GM12865 (cell line): ENCODE data around the gene PLD5.
"Not testable (repeated sequence)": the region's sequence is repeated elsewhere in the genome, so short reads cannot be mapped to it uniquely, and the experiment has no call there.

Experiments used
- DNase-seq: peaks from one replicate; pipeline ENCODE4 v3.0.0; 2010; ENCODE audit warnings: low read depth
- H3K4me3 ChIP-seq: 2 replicates; pipeline ENCODE4 v1.5.1; 2011; ENCODE audit warnings: mild to moderate bottlenecking, low read depth, low read length, control low read depth
- TF ChIP-seq, protein P1 (sequence below): IDR thresholded peaks from 2 replicates; pipeline ENCODE4 v1.5.1; 2011; ENCODE audit warnings: low read length, control low read depth, low read depth, inconsistent platforms; ENCODE audit not compliant: insufficient read depth; ENCODE audit errors: missing control alignments

PLD5 gene

DNA sequence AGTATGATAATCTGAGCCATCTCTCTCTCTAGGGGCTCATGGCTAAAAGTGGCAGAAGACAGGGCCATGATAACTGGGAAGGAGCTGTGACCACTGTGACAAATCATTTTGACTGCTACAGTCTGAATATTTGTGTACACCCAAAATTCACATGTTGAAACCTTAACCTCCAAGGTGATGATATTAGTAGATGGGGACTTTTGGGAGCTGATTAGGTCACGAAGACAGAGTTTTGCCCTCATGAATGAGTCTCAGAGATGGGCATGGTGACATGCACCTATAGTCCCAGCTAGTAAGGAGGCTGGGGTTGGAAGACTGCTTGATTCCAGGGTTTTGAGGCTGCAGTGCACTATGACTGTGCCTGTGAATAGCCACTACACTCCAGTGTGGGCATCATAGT lies 174.9 kb downstream of the PLD5 start:
- no peak overlapping the region for H3K4me3 ChIP-seq
- TF ChIP-seq, protein P1, sequence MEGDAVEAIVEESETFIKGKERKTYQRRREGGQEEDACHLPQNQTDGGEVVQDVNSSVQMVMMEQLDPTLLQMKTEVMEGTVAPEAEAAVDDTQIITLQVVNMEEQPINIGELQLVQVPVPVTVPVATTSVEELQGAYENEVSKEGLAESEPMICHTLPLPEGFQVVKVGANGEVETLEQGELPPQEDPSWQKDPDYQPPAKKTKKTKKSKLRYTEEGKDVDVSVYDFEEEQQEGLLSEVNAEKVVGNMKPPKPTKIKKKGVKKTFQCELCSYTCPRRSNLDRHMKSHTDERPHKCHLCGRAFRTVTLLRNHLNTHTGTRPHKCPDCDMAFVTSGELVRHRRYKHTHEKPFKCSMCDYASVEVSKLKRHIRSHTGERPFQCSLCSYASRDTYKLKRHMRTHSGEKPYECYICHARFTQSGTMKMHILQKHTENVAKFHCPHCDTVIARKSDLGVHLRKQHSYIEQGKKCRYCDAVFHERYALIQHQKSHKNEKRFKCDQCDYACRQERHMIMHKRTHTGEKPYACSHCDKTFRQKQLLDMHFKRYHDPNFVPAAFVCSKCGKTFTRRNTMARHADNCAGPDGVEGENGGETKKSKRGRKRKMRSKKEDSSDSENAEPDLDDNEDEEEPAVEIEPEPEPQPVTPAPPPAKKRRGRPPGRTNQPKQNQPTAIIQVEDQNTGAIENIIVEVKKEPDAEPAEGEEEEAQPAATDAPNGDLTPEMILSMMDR: no peak
- DNase-seq: peak; percentile 25

DNA sequence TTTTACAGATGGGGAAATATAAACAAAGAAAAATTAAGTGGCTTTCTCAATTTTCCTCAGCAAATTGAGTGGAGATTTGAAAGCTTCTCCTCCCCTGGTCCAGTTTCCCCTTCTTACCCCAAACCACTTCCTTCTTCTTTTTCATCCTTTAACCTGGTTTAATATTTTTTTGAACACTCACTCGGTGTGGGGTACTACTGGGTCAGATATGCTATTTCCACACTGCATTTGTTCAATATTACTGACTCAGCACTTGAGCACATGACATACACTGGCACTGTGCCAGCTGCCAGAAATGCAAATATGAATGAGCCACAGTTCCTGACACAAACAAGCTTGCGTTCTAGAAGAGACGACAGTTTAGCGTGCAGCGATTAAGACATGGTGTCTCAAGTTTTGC lies 193.6 kb downstream of the PLD5 start:
- not testable (repeated sequence) for H3K4me3 ChIP-seq
- DNase-seq: peak; percentile 40

DNA sequence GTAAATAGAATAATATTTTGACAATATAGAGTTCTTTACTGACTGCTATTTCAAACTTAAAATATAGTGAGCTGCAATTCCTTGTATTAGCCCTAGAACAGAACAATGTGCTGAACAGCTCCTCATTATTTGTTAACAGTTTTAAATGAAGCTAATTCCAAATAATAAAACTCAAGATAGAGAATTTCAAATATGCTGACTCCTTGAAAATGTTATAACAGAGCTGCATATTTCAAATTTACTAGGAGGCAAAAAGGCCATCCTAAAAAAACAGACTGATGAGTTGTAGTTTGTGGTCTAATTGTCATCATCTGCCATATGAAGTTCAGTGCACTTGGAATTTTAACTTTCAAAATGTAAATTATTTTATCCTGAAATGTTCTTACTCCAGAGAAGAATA lies 197.1 kb downstream of the PLD5 start:
- H3K4me3 ChIP-seq, DNase-seq: not testable (repeated sequence)

DNA sequence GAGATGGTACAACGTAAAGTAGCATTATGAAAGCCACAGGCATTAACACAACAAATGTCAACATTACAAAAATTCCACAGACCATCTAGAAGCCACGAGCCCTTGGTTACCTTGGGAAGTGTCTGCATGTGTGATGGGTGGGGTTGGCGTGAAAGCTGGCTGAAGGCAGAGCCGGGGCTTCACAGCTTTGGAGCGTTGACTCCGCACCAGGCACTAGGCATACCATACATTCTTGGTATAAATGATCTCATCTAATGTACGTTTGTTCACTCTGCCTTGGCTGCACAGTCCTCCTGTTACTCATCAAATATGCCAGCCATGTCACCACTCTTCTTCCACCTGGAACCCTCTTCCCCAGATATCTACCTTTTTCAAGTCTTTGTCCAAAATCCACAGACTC lies 202.5 kb downstream of the PLD5 start:
- not testable (repeated sequence) for DNase-seq, H3K4me3 ChIP-seq

DNA sequence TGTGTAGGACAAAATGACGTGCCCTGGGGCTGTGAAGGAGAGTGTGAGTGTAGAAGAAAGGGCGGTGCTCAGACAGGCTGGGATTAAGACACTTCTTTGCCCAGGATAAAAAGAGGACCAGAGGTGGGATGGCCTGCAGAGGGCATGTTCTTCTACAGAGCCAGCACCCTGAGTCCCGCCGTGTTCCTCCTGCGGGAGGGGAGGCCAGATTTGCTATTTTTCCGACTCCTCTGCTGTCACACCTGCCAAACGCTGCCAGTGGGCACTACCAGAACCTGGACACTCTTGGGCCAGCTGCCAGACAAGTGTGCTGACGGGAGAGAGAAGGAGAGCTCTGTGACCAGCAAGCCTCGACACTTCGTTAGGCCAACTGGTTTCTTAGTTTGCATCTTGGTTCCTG lies 206.4 kb downstream of the PLD5 start:
- TF ChIP-seq, protein P1: no peak
- H3K4me3 ChIP-seq: no peak overlapping the region
- no peak for DNase-seq

DNA sequence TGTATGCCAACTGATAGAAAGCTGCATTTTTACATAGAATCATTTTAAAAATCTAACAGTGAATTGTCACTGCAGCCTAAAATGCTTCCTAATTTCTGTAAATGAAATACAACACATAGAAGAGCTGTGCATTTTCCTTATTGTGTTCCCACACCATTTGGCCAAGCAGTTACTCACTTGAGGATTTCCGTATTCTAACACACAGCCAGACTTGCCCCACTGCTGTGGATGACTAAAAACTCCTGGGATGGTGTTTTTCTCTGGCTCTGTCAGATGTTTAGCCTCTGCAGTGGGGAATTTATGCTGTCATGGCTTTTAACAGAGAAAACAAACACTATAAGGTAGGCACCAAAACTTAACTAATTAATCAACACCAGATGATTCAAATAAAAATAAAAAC lies 209.6 kb downstream of the PLD5 start:
- not testable (repeated sequence) for DNase-seq, H3K4me3 ChIP-seq

DNA sequence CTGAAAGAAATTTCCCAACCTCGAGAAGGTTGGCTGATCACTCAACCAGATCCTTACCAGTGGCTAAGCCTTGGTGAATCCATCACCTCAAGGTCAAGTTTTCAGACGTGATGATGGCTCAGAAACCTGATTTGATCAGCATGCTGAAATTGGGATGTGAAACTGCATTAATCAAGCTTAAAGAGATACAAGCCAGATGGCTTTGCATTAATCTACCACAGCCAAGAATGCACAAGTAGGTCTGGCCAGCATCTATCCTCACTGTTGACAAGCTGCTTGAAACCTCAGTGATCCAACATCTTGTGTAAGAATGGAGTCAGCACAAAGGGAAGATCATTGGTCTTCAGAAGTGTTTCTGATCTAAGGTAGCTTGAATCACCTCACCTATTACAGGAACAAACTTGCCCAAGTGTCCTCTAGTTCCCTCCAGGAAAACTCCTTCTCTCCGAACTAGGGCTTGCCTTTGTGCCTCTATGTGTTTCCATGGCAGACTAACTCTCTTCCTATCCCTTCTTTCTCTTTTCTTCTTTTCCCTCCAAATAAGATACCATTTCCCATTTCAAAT lies 210.3 kb downstream of the PLD5 start:
- peak; percentile 21 for DNase-seq
- H3K4me3 ChIP-seq: not testable (repeated sequence)

DNA sequence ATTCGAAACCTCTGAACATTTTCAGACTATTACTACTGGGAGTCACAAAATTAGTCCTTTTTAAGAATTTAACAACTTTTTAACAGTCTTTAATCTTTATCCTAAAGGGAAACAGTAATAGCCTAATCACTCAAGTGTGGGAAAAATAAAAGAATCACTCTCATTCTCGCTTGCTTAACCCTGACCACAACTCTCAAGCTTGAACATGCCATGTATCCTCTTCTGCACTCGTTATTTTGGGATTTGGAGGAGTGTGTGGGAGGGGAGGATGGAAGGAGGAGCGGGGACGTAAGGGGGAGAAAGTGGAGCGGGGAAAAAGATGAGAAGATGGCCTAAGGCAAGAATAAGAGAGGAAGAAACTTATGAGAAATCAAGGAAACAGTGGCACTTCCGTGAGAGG lies 215.8 kb downstream of the PLD5 start:
- H3K4me3 ChIP-seq, DNase-seq: not testable (repeated sequence)

DNA sequence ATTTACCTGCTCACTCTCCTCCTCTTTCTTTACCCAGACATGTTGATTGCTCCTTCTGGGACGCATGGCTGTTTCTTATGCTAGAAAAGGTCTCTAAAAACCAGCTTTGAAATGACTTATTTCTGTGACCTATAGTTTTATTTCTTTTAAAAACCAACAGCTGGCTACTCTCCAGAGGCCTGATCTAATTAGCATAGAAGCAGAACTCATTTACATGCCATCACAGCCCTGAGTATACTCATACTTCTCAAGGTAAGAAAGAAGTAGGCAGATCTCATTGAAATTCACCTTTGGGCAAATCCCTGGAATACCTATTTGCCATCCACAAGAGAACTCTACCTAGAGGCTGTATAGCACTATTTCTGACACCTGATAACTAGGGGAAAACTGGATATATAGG lies 230.7 kb downstream of the PLD5 start:
- not testable (repeated sequence) for H3K4me3 ChIP-seq, DNase-seq

DNA sequence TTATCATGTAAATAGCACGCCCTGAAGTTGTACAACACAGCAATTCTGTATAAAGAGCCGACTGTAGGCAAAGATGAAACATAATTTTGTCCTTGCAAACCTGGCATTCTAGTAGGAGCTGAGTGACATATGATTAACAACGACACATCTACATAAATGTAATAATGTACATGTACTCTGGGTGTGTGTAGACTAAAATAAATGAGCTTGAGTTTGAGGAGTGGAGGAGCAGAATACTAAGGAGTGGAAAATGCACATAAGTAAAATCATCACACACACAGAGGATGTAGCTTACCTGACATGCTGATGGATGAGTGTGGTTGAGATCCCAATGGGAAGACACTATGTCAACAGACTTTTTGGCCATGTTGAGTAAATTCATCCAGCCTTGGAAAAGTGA lies 236.4 kb downstream of the PLD5 start:
- H3K4me3 ChIP-seq, DNase-seq: not testable (repeated sequence)

DNA sequence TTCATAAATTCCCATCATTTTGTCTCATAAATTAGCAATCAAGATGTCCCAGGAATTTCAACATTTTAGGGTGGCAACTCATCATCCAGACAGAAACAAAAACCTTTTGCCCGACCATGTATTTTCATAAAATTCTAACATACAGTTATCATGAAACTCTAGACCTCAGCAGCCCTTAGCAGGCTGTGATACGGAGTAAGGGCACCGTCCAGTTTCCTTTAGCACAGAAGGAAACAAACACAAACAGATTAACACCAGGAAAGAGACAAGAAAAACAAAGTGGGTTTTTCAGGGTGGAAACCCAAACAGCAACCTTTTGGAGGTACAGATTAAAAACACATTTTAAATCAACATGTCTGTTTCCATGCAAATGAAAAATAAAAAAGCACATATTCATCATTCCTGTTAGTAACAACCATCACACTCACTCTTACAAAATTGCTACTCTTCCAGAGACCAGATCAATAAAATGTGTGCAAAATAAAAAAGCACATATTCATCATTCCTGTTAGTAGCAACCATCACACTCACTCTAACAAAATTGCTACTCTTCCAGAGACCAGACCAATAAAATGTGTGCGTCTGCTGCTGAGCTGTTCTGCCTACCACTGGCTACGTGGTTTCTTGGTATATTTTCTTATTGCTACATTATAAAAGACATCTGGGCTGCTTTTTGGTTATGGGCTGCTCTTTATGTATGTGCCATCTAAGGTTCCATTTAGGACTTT lies 241.6 kb downstream of the PLD5 start:
- H3K4me3 ChIP-seq: not testable (repeated sequence)

DNA sequence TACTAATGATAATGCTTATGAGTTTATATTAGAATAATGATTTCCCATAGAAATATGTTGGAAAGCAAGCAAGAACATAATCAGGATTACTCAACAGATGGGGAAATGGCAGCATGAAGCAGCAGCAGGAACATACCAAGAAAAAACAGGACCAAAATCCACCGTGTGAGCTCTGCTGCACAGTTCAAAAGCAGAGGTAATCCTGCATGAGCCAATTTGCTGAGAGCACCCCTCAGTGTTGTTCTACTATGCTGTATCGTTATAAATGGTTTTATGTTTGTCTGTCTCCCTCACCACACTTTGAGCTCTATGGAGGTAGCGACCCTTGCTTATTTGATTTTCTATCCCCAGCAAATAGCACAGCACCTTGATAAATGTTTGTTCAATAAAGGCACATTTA lies 246.1 kb downstream of the PLD5 start:
- not testable (repeated sequence) for H3K4me3 ChIP-seq, DNase-seq

More for the DNA sequence above, 241.6 kb downstream of the PLD5 start:
- not testable (repeated sequence) for DNase-seq

DNA sequence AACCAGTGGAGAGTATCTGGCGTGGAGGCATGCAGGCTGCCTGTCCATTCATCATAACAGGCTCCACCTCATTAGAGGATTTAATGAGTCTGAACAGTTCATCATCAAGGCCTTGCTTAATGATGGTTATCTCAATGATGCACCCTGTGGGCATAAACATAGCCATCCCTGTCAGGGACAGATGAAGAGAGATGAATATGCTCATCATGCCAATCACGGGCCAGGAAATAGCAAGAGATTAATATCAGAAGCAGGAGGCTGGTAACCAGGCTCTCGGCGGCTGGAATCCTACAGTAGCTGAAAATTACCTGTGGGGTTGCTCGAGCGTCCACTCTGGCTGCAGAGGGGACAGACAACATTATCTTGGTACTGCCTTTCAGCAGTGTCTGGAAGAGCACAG lies 247.7 kb downstream of the PLD5 start:
- not testable (repeated sequence) for H3K4me3 ChIP-seq, DNase-seq

DNA sequence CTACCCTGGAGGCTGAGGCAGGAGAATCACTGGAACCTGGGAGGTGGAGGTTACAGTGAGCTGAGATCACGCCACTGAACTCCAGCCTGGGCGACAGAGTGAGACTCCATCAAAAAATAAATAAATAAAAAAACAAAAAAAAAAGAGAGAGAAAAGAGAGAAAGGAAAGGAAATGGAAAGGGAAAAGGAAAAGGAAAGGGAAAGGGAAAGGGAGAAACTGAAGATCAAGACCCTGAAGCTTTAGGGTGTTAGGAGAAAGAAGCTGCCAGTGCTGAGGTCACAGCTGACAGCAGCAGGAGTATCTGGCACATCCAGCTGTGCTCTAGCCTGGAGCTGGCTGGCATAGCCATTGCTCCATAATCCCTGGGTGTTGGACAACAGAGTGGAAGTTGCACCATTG lies 257.5 kb downstream of the PLD5 start:
- DNase-seq, H3K4me3 ChIP-seq: not testable (repeated sequence)

DNA sequence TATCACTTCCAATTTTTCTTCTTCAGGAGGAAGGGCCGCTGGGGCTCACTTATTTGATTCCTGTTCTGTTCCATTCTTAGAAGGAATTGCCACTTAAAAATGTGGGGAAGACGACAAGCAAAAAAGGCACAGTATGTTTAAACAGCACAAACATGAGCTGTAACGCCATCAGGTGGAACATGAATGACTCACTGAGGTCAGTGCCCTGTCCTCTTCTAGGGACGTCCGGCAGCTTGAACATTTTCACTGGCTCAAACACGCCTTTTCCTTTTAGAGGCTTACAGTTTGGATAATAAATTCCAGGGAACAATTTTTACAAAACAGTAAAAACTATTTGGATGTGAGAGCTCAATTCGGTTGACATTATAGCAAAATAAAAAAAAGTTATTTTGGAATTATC lies 260.1 kb downstream of the PLD5 start:
- DNase-seq, H3K4me3 ChIP-seq: not testable (repeated sequence)
